ENCODE data around the gene NOS3.

The NOS3 gene

DNA sequence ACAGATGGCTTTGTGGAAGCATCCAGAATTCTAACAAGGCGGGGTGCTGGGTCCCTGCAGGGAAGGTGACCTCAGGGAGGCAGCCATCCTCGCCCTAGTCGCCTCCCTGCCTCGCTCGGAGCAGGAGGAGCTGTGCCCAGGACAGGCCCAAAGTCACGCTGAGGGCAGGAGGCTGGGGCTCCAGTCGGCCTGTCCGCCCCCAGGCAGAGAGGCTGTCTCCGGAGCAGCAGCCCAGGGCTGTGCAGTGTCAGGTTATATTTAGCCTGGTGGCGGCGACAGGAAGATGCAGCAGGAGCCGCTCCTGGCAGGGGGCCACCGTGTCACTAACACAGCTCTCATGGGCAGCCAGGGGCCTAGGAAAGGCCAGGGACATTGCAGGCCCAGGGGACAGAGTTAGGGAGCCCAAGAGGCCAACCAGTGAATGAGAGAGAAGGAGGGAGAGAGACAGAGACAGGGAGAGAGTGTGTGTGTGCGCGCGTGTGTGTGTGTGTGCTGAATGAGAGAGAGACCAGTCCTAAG lies 26.2 kb upstream of the NOS3 start:
- no peak overlapping the region for H3K4me3 ChIP-seq (ENCODE audit: low read length)
- TF ChIP-seq ZNF274 (IDR thresholded peaks at IDR 0.05; ENCODE audit: low read depth, low read length), result no peak

GRCh38 chr7:150965273-150965830 lies 25.5 kb upstream of the NOS3 start:
- H3K4me3 ChIP-seq (ENCODE audit: low read length), result no peak overlapping the region
- TF ChIP-seq ZNF274 (IDR thresholded peaks at IDR 0.05; ENCODE audit: low read depth, low read length), result no peak

DNA sequence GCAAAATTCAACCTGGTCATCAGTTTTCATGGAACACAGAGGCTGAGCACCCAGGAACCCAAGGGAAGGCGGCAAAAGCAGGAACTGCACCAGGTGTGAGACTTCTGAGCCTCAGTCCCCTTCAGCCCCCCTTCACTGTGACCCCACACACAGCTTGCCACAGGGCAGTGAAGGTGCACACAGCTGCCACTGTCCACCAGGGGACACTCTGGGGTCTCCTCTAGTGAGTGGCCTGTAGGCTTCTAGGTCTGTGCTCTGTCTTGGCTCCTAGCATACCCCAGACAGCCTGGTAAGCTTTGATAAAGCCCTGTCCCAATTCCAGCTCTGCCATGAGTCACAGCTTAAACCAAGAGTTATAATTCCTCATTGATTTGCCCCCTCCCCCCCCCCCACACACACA lies 24.8 kb upstream of the NOS3 start:
- no peak overlapping the region for H3K4me3 ChIP-seq (ENCODE audit: low read length)
- no peak for TF ChIP-seq ZNF274 (IDR thresholded peaks at IDR 0.05; ENCODE audit: low read depth, low read length)

- H3K4me3 ChIP-seq (ENCODE audit: low read length), result no peak overlapping the region
- TF ChIP-seq ZNF274 (IDR thresholded peaks at IDR 0.05; ENCODE audit: low read depth, low read length), result no peak
Observed at GRCh38 chr7:150967349-150967748, 23.5 kb upstream of the NOS3 start.

- TF ChIP-seq ZNF274 (IDR thresholded peaks at IDR 0.05; ENCODE audit: low read depth, low read length), result no peak
- no peak overlapping the region for H3K4me3 ChIP-seq (ENCODE audit: low read length)
Observed at GRCh38 chr7:150968056-150968733, 22.6 kb upstream of the NOS3 start.

DNA sequence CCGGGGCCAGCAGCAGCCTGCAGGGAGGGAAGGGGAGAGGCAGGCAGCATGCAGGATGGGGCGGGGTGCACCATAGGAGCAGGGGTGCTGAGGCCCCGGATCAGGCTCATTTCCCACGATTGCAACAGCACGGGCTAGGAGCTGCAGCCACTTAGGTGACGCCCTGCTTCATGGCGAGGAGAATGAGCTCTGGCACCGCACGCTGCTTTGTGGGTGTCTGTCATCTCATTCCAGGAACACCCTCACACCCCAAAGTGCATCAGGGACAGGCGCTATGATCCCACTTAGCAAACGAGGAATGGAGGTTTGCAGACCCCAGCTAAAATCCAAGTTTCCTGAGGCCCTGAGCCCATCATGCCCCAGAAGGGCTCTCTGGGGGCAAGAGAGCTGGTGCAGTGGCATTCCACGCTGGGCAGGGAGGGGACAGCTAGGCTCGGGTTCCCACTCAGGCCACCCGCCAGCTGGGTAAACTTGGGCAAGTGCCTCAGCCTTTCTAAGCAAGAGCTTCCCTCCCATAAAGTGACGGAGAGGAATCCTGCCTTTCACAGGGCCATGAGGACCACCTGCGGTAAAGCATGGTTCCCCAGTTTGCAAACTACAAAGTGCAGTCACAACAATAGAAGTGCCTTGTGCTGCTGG lies 22.0 kb upstream of the NOS3 start:
- H3K4me3 ChIP-seq (ENCODE audit: low read length), result no peak overlapping the region

DNA sequence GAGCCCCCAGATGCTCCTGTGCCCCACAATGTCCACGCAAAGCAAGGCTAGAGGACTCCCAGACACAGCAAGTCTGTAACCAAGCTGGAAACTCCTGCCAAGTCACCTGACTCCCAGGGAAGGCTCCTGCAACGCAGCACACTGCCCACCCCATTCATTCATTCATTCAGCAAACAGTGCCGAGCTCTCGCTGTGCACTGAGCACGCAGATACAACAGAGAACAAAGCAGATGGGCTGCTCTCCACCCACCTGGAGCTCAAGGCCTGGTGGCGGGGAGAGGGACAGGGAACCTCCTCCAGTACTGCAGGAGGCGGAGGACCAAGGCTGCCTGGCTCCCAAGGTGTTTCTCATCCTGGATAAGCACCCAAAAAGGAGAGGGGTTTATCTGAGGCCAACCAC lies 21.3 kb upstream of the NOS3 start:
- TF ChIP-seq ZNF274 (IDR thresholded peaks at IDR 0.05; ENCODE audit: low read depth, low read length), result no peak
- H3K4me3 ChIP-seq (ENCODE audit: low read length), result no peak overlapping the region

More for the DNA sequence above, 22.0 kb upstream of the NOS3 start:
- TF ChIP-seq ZNF274 (IDR thresholded peaks at IDR 0.05; ENCODE audit: low read depth, low read length), result no peak

DNA sequence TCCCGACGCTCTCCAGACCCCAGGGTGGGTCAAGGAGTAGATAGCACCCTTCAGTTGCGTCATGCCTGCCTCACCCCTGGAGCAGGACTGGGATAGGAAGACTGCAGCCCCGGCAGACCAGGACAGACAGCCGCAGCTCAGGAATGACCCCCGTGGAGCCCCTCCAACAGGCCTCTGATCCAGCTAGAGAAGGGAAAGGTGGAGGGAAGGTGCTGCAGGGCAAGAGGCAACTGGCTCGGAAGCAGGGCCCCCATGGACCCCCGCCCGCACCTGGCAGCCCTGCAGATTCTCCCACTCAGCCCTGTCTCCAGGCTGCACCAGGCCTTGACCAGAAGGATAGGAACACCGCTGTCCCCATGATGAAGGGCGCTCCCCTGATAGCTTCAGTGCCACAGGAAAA lies 20.4 kb upstream of the NOS3 start:
- TF ChIP-seq ZNF274 (IDR thresholded peaks at IDR 0.05; ENCODE audit: low read depth, low read length), result no peak
- no peak overlapping the region for H3K4me3 ChIP-seq (ENCODE audit: low read length)

DNA sequence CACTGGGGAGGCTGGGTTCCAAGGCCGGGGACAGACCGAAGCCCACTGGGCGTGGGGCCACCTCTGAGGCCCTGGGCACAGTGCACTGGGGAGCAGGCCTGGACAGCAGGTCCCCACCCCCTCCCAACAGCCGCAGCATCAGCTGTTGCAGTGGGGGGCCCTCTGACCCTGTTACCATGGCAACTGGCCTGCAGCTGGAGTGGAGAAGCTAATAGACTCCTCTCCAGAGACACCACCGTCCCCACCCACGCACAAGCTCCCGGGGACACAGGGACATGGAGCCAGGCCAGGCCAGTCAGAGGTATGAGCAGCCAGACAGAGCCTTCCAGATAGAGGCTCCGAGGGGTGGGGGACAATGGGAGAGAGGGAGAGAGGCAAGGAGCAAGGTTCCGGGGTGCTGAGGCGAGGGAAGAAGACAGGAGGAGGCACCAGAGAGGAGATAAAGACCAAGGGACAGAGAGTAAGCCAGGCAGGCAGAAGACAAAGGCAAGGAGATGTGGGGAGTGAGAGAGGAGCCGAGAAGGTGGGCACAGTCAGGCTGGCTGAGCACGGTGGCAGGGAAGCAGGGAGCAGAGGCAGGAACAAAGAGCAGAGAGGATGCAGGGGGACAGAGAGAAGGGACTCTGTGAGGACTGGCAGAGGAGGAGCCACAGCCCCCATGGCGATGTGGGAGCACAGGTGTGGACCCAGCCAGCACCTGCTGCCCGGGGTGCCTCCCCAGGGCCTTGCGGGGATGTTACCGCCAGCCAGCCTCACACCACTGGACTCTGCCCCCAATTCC lies 19.4 kb upstream of the NOS3 start:
- H3K4me3 ChIP-seq (ENCODE audit: low read length), result no peak overlapping the region

DNA sequence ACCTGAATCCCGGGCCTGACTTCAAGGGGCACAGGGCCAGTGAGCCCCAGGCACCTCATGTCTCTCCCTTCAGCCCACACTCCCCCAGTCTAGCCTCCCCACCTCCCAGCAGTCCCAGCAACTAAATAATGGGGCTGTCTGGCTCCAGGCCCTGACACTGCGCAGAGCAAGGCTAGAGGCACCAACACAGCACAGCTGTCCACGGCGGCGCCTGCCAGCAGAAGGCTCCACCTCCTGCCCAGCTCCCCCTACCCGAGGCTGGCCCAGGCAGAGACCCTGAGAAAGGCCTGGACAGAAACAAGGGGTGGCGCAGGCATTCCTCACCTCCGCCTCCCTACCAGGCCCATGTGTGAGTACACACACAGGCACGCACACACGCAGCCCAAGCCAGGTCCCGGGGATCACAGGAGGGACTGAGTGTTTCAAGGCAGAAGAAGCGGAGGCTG lies 18.8 kb upstream of the NOS3 start:
- no peak overlapping the region for H3K4me3 ChIP-seq (ENCODE audit: low read length)
- no peak for TF ChIP-seq ZNF274 (IDR thresholded peaks at IDR 0.05; ENCODE audit: low read depth, low read length)

More for the DNA sequence above, 19.4 kb upstream of the NOS3 start:
- no peak for TF ChIP-seq ZNF274 (IDR thresholded peaks at IDR 0.05; ENCODE audit: low read depth, low read length)

GRCh38 chr7:150972741-150973140 lies 18.1 kb upstream of the NOS3 start:
- no peak for TF ChIP-seq ZNF274 (IDR thresholded peaks at IDR 0.05; ENCODE audit: low read depth, low read length)
- no peak overlapping the region for H3K4me3 ChIP-seq (ENCODE audit: low read length)

- H3K4me3 ChIP-seq (ENCODE audit: low read length), result no peak overlapping the region
- no peak for TF ChIP-seq ZNF274 (IDR thresholded peaks at IDR 0.05; ENCODE audit: low read depth, low read length)
Observed at GRCh38 chr7:150973571-150974451, 17.0 kb upstream of the NOS3 start.

Data from GM08714 (cell line).